Measurements from ENCODE around the gene AHCYL1. TPM values are rescaled to one million over a fixed set of nuclear protein-coding genes. Genes with fewer than 3 reads are reported as not detected.

Gene AHCYL1
- total and polyA plus RNA-seq, 7 experiments from 2014 or later, result 16.6 to 60.1 (median 41.3) TPM

GRCh38 chr1:109984190-109984455 is 442 bp upstream of the AHCYL1 start:
- Mint-ChIP-seq H3K9me3 (peaks cover 0 to 2% (median 0%) of the 10 kb centered on the region in 11 donors), H3K27me3 (peaks cover 0 to 8% (median 0%) of the 10 kb centered on the region in 5 donors), H3K27ac (peak overlapping the region in 8 of 9 donors; percentile 94 to 99 (median 97)), H3K4me3 (peak overlapping the region in 9 of 10 donors; percentile 87 to 100 (median 96)), H3K4me1 (peaks cover 22 to 49% (median 39%) of the 10 kb centered on the region in 7 donors), H3K36me3 (peaks cover 0 to 10% (median 0%) of the 10 kb centered on the region in 5 donors)
- Histone ChIP-seq H3K4me1 (ENCODE audit: control insufficient read depth in 2 of 2, insufficient read depth in 2 of 2, low read length in 2 of 2) (peaks cover 22 to 24% of the 10 kb centered on the region in 2 donors), H3K27me3 (ENCODE audit: control insufficient read depth in 2 of 2, insufficient read depth in 2 of 2, low read length in 2 of 2) (no peaks in the 10 kb centered on the region), H3K4me3 (ENCODE audit: low read length) (no peak overlapping the region), H3K36me3 (ENCODE audit: control insufficient read depth in 2 of 3, insufficient read depth in 3 of 3, low read length in 3 of 3) (peaks cover 0 to 3% (median 0%) of the 10 kb centered on the region in 3 experiments), H3K27ac (ENCODE audit: low read depth, low read length) (peak overlapping the region; percentile 92), H3K9me3 (ENCODE audit: control insufficient read depth in 2 of 3, low read length in 3 of 3) (no peaks in the 10 kb centered on the region)
- ATAC-seq (no peak), DNase-seq (no peak)
- intact Hi-C loops (cut with micrococcal nuclease), result loop anchor here (1.0 to 2.0 kb wide), 16 partner anchors 27 to 558 kb away; partner anchors contain the start of genes ATXN7L2 (in 2 of the 2), STRIP1 (in 2 of the 2), PSMA5 (in 1 of the 2) and RBM15 (in 1 of the 2)
- POLR2A ChIA-PET, result interaction anchor here (0.7 to 3.3 kb wide), 14 partner anchors 23 to 500 kb away, joined by 3 to 32 read pairs (median 4); partner anchors contain the start of genes GNAI3 and STRIP1
- CTCF ChIA-PET, result interaction anchor here (0.8 to 15.3 kb wide), 27 partner anchors 14 to 736 kb away, joined by 3 to 382 read pairs (median 6); partner anchors contain the start of genes GNAI3, GNAT2 and GSTM2

- peak overlapping the region; percentile 82 to 99 (median 95) for H3K27ac Mint-ChIP-seq
- peak overlapping the region; percentile 72 for H3K4me3 ChIP-seq (ENCODE audit: low read length)
- H3K4me1 Mint-ChIP-seq, result peaks cover 27 to 55% (median 46%) of the 10 kb centered on the region in 7 donors
Measured at GRCh38 chr1:109985247-109986053, 885 bp downstream of the AHCYL1 start.

GRCh38 chr1:109986054-109986444 is 1.5 kb downstream of the AHCYL1 start:
- Histone ChIP-seq H3K4me1 (ENCODE audit: control insufficient read depth in 2 of 2, insufficient read depth in 2 of 2, low read length in 2 of 2) (peaks cover 22 to 24% of the 10 kb centered on the region in 2 donors), H3K4me3 (ENCODE audit: low read length) (peak overlapping the region; percentile 72), H3K27me3 (ENCODE audit: control insufficient read depth in 2 of 2, insufficient read depth in 2 of 2, low read length in 2 of 2) (no peaks in the 10 kb centered on the region), H3K36me3 (ENCODE audit: control insufficient read depth in 2 of 3, insufficient read depth in 3 of 3, low read length in 3 of 3) (peaks cover 0 to 3% (median 0%) of the 10 kb centered on the region in 3 experiments), H3K27ac (ENCODE audit: low read depth, low read length) (no peak overlapping the region), H3K9me3 (ENCODE audit: control insufficient read depth in 2 of 3, low read length in 3 of 3) (no peaks in the 10 kb centered on the region)
- H3K9me3 Mint-ChIP-seq, result no peaks in the 10 kb centered on the region
- ATAC-seq (no peak), DNase-seq (no peak)
- peak overlapping the region; percentile 82 to 99 (median 95) for H3K27ac Mint-ChIP-seq
- H3K27me3 Mint-ChIP-seq, result no peaks in the 10 kb centered on the region
- peaks cover 27 to 59% (median 50%) of the 10 kb centered on the region in 7 donors for H3K4me1 Mint-ChIP-seq
- H3K36me3 Mint-ChIP-seq, result peaks cover 0 to 10% (median 4%) of the 10 kb centered on the region in 5 donors
- POLR2A ChIA-PET, result interaction anchor here (0.7 to 3.3 kb wide), 5 partner anchors 193 to 440 kb away, joined by 3 to 20 read pairs (median 14); partner anchors contain the start of gene GNAI3
- peak overlapping the region; percentile 87 to 100 (median 97) for H3K4me3 Mint-ChIP-seq
- CTCF ChIA-PET, result interaction anchor here (1.4 to 15.3 kb wide), 5 partner anchors 196 to 454 kb away, joined by 4 to 382 read pairs (median 42); no protein-coding TSS in a partner anchor
- intact Hi-C loops (cut with micrococcal nuclease), result no loop called here

More at GRCh38 chr1:109985247-109986053, 885 bp downstream of the AHCYL1 start:
- ChIA-PET POLR2A (interaction anchor here (0.7 to 3.3 kb wide), 11 partner anchors 21 to 439 kb away, joined by 3 to 32 read pairs (median 4); partner anchors contain the start of genes GNAI3, RBM15 and STRIP1), CTCF (interaction anchor here (0.6 to 15.3 kb wide), 24 partner anchors 8 to 516 kb away, joined by 3 to 382 read pairs (median 6); partner anchors contain the start of genes ATXN7L2 and GNAI3)
- H3K4me1 ChIP-seq (ENCODE audit: control insufficient read depth in 2 of 2, insufficient read depth in 2 of 2, low read length in 2 of 2), result peaks cover 22 to 24% of the 10 kb centered on the region in 2 donors
- no peak for ATAC-seq
- Mint-ChIP-seq H3K27me3 (no peaks in the 10 kb centered on the region), H3K9me3 (no peaks in the 10 kb centered on the region), H3K36me3 (peaks cover 0 to 10% (median 4%) of the 10 kb centered on the region in 5 donors), H3K4me3 (peak overlapping the region; percentile 87 to 100 (median 97))
- DNase-seq, result peak in 2 of 9 donors; percentile 2 to 6
- H3K9me3 ChIP-seq (ENCODE audit: control insufficient read depth in 2 of 3, low read length in 3 of 3), result no peaks in the 10 kb centered on the region
- peak overlapping the region; percentile 92 for H3K27ac ChIP-seq (ENCODE audit: low read depth, low read length)
- no peaks in the 10 kb centered on the region for H3K27me3 ChIP-seq (ENCODE audit: control insufficient read depth in 2 of 2, insufficient read depth in 2 of 2, low read length in 2 of 2)
- peaks cover 0 to 3% (median 0%) of the 10 kb centered on the region in 3 experiments for H3K36me3 ChIP-seq (ENCODE audit: control insufficient read depth in 2 of 3, insufficient read depth in 3 of 3, low read length in 3 of 3)
- intact Hi-C loops (cut with micrococcal nuclease), result loop anchor here in 1 of 2 donors (2.0 kb wide), 1 partner anchor 319 kb away; no protein-coding TSS in a partner anchor

GRCh38 chr1:109988349-109988914 is 3.9 kb downstream of the AHCYL1 start:
- no peak for DNase-seq
- H3K27me3 ChIP-seq (ENCODE audit: control insufficient read depth in 2 of 2, insufficient read depth in 2 of 2, low read length in 2 of 2), result no peaks in the 10 kb centered on the region
- peaks cover 0 to 3% (median 0%) of the 10 kb centered on the region in 3 experiments for H3K36me3 ChIP-seq (ENCODE audit: control insufficient read depth in 2 of 3, insufficient read depth in 3 of 3, low read length in 3 of 3)
- peaks cover 0 to 16% (median 7%) of the 10 kb centered on the region in 5 donors for H3K36me3 Mint-ChIP-seq
- H3K27ac Mint-ChIP-seq, result no peak overlapping the region
- ATAC-seq, result no peak
- POLR2A ChIA-PET, result interaction anchor here (0.6 kb wide), 1 partner anchor 94 kb away, joined by 3 read pairs; no protein-coding TSS in a partner anchor
- no peaks in the 10 kb centered on the region for H3K27me3 Mint-ChIP-seq
- peaks cover 22 to 24% of the 10 kb centered on the region in 2 donors for H3K4me1 ChIP-seq (ENCODE audit: control insufficient read depth in 2 of 2, insufficient read depth in 2 of 2, low read length in 2 of 2)
- intact Hi-C loops (cut with micrococcal nuclease), result no loop called here
- H3K9me3 ChIP-seq (ENCODE audit: control insufficient read depth in 2 of 3, low read length in 3 of 3), result no peaks in the 10 kb centered on the region
- H3K9me3 Mint-ChIP-seq, result no peaks in the 10 kb centered on the region
- no peak overlapping the region for H3K4me3 ChIP-seq (ENCODE audit: low read length)
- H3K4me1 Mint-ChIP-seq, result peaks cover 32 to 68% (median 56%) of the 10 kb centered on the region in 7 donors
- H3K27ac ChIP-seq (ENCODE audit: low read depth, low read length), result no peak overlapping the region
- CTCF ChIA-PET, result interaction anchor here (0.8 to 15.3 kb wide), 4 partner anchors 23 to 348 kb away, joined by 3 to 382 read pairs (median 4); no protein-coding TSS in a partner anchor
- H3K4me3 Mint-ChIP-seq, result no peak overlapping the region

GRCh38 chr1:109989506-109990301 is 5.1 kb downstream of the AHCYL1 start:
- H3K27ac Mint-ChIP-seq, result peak overlapping the region in 1 of 9 donors; percentile 1
- POLR2A ChIA-PET, result no interaction called here

More at GRCh38 chr1:109989506-109990301, 5.1 kb downstream of the AHCYL1 start:
- peaks cover 35 to 66% (median 51%) of the 10 kb centered on the region in 7 donors for H3K4me1 Mint-ChIP-seq
- H3K27ac ChIP-seq (ENCODE audit: low read depth, low read length), result no peak overlapping the region
- no peaks in the 10 kb centered on the region for H3K27me3 Mint-ChIP-seq
- no peak overlapping the region for H3K4me3 ChIP-seq (ENCODE audit: low read length)
- peak; percentile 31 for ATAC-seq
- H3K9me3 Mint-ChIP-seq, result no peaks in the 10 kb centered on the region
- H3K27me3 ChIP-seq (ENCODE audit: control insufficient read depth in 2 of 2, insufficient read depth in 2 of 2, low read length in 2 of 2), result no peaks in the 10 kb centered on the region
- DNase-seq, result no peak
- H3K4me1 ChIP-seq (ENCODE audit: control insufficient read depth in 2 of 2, insufficient read depth in 2 of 2, low read length in 2 of 2), result peaks cover 17 to 21% of the 10 kb centered on the region in 2 donors
- H3K9me3 ChIP-seq (ENCODE audit: control insufficient read depth in 2 of 3, low read length in 3 of 3), result no peaks in the 10 kb centered on the region
- CTCF ChIA-PET, result no interaction called here
- intact Hi-C loops (cut with micrococcal nuclease), result no loop called here
- peaks cover 0 to 16% (median 7%) of the 10 kb centered on the region in 5 donors for H3K36me3 Mint-ChIP-seq
- no peak overlapping the region for H3K4me3 Mint-ChIP-seq
- peaks cover 0 to 3% (median 0%) of the 10 kb centered on the region in 3 experiments for H3K36me3 ChIP-seq (ENCODE audit: control insufficient read depth in 2 of 3, insufficient read depth in 3 of 3, low read length in 3 of 3)
